Stomach smooth muscle (tissue), 2 donors: ENCODE measurements around the gene ANKS1A.

Experiments used
- H3K27ac ChIP-seq: one replicate; pipeline ENCODE4 v1.7.0; 2013; ENCODE audit warnings: mild to moderate bottlenecking, low read length, inconsistent platforms
- H3K27me3 ChIP-seq, 2 donors: one replicate each; pipeline ENCODE4 v1.7.0; 2013; ENCODE audit warnings: low read length in 2 of 2; ENCODE audit not compliant: insufficient read depth in 2 of 2, control insufficient read depth in 1 of 2
- H3K36me3 ChIP-seq, 2 donors: one replicate each; pipeline ENCODE4 v1.7.0; 2013; ENCODE audit warnings: low read length in 2 of 2; ENCODE audit not compliant: control insufficient read depth in 2 of 2, insufficient read depth in 2 of 2
- H3K4me1 ChIP-seq: one replicate; pipeline ENCODE4 v1.7.0; 2013; ENCODE audit warnings: low read length; ENCODE audit not compliant: control insufficient read depth, insufficient read depth
- H3K4me3 ChIP-seq, 2 donors: one replicate each; pipeline ENCODE4 v1.7.0; 2013; ENCODE audit warnings: low read length in 2 of 2
- H3K9ac ChIP-seq, 2 donors: one replicate each; pipeline ENCODE4 v1.7.0; 2013; ENCODE audit warnings: low read length in 2 of 2, mild to moderate bottlenecking in 1 of 2
- H3K9me3 ChIP-seq, 2 donors: one replicate each; pipeline ENCODE4 v1.7.0; 2013; ENCODE audit warnings: low read length in 2 of 2; ENCODE audit not compliant: control insufficient read depth in 2 of 2
- donor health status: healthy.
- donor health status: Pancreatic carcinoma.

The ANKS1A gene

DNA sequence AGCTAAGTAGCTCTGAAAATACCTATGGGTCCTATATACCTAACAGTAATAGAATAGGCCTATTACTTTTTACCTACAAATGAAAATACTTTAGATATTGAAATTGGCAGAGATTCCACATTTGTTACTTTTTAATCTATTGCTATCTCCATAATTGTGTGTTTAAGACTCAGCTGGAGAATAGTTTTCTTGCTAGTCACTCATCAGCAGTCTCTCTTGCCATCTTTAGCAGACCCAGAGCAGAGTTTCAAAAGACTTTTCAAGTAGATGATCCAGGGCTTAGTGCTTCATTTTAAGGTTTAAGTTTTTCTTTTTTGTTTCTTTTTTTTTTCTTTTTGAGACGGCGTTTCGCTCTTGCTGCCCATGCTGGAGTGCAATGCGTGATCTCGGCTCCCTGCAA, 12.9 kb downstream of the ANKS1A start:
- Histone ChIP-seq H3K9me3 (no peaks in the 10 kb centered on the region), H3K4me1 (no peaks in the 10 kb centered on the region), H3K9ac (no peak overlapping the region), H3K4me3 (no peak overlapping the region), H3K27me3 (no peaks in the 10 kb centered on the region), H3K27ac (no peak overlapping the region), H3K36me3 (no peaks in the 10 kb centered on the region)

DNA sequence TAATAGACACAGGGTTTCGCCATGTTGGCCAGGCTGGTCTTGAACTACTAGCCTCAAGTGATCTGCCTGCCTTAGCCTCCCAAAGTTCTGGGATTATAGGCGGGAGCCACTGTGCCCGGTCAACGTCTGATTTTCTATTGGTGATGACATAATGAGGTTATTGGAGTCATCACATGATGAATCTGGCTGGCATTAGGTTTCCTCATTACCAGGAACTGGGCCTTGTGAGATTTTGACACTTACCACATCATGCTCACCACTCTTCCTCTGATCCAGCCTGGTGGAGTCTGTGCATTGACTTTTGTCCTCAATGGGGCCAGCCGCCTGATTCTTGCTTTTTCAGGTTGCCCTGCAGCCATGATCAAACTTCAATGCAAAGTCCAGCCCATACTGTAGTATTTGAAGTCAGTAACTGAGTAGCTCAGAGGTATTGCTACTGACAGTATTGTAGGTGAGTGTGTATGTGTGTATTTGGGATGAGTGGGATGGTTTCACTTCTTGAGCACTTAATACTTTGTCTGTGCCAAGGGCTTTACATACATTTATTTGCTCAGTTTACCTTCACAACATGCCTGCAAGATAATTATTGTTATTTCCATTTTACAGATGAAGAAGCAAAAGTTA, 16.0 kb downstream of the ANKS1A start:
- no peaks in the 10 kb centered on the region for H3K4me1 ChIP-seq

DNA sequence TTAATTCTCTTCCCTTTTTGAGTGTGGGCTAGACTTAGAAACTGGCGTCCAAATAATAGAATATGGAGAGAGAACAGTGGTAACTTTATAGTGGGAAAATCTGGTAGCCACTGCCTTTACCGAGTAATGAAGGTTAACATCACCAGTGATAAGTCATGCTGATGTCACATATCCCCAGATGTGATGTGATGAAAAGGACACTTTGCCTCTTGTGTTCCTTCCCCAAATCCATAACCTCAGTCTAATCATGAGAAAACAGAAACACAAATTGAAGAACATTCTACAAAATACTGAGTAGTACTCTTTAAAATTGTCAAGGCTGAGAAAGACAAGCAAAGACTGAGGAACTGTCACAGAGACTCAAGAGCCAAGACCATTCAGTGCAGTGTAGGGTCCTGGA, 17.8 kb downstream of the ANKS1A start:
- H3K4me3 ChIP-seq, result no peak overlapping the region
- H3K9ac ChIP-seq, result no peak overlapping the region
- no peaks in the 10 kb centered on the region for H3K4me1 ChIP-seq
- H3K27ac ChIP-seq, result no peak overlapping the region
- no peaks in the 10 kb centered on the region for H3K27me3 ChIP-seq
- H3K9me3 ChIP-seq, result no peaks in the 10 kb centered on the region
- no peaks in the 10 kb centered on the region for H3K36me3 ChIP-seq

More for the DNA sequence above, 16.0 kb downstream of the ANKS1A start:
- Histone ChIP-seq H3K9ac (no peak overlapping the region), H3K4me3 (no peak overlapping the region), H3K27ac (no peak overlapping the region), H3K36me3 (no peaks in the 10 kb centered on the region), H3K27me3 (no peaks in the 10 kb centered on the region), H3K9me3 (no peaks in the 10 kb centered on the region)

DNA sequence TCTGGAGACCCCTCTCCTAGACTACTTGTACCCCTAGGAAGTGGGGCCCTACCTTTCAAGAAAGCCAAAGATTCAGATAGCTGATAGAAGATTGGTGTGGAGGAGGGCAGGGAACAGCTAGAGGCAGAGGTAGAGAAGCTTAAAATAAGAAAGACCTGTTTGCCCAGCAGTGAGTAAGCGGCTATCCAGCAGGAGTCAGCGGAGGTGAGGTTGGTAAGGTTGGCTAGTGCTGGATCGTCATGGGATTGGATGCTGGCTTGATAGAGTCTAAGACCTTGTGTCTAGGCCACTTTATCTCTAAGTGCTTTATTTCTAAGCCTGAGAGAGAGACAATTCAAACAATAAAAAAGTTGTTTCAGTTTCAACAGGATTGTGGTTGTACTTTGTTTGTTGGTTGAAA, 19.1 kb downstream of the ANKS1A start:
- H3K27ac ChIP-seq, result no peak overlapping the region
- H3K27me3 ChIP-seq, result no peaks in the 10 kb centered on the region
- H3K9ac ChIP-seq, result no peak overlapping the region
- H3K4me3 ChIP-seq, result no peak overlapping the region
- no peaks in the 10 kb centered on the region for H3K9me3 ChIP-seq
- H3K4me1 ChIP-seq, result no peaks in the 10 kb centered on the region
- H3K36me3 ChIP-seq, result no peaks in the 10 kb centered on the region

DNA sequence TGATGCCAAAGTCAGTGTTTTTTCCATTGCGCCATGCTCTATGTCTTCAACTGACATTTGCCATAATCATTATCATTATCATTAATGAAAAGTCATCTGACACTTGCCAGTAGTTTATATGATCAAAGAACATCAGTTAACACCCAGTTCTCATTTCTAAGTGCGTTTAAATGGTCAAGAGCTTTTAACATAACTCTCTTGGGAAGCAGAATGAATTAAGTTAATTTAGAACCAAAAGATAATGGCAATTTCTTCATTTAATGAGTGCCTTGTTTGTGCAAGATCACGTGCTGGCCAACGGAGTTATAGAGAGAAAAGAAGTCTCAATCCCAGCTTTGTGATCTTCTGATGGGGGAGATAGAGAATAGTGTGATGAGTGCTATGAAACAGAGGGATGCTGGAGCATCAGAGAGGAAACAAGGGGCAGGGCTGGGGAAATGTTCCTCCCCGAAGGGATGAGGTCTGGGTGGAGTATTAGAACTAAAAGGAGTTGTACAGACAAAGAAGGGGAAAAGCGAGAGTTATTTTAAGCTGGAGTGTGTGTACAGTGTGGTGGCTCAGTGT, 20.3 kb downstream of the ANKS1A start:
- Histone ChIP-seq H3K27me3 (no peaks in the 10 kb centered on the region), H3K9me3 (no peaks in the 10 kb centered on the region), H3K36me3 (no peaks in the 10 kb centered on the region), H3K27ac (no peak overlapping the region), H3K4me3 (no peak overlapping the region), H3K4me1 (no peaks in the 10 kb centered on the region), H3K9ac (no peak overlapping the region)

DNA sequence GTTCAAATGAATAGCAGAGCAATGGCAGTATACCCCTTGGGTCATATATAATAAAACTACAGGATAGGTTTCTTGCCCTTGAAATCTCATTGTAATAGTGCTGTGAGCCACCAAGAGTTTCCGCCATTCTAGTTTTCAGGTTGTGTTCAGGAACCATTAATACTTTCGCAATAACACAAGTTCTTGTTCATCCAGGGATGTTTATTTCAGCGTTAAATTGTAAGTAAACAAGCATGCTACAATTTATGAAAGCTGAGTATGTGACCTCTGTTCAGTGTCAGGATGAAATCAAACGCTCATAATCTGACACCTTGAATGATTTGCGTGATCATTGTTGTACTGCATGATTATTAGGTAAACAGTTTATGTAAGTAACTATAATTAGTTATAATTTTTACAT, 22.8 kb downstream of the ANKS1A start:
- no peak overlapping the region for H3K27ac ChIP-seq
- no peaks in the 10 kb centered on the region for H3K27me3 ChIP-seq
- H3K4me3 ChIP-seq, result no peak overlapping the region
- H3K4me1 ChIP-seq, result no peaks in the 10 kb centered on the region
- no peaks in the 10 kb centered on the region for H3K9me3 ChIP-seq
- no peaks in the 10 kb centered on the region for H3K36me3 ChIP-seq
- H3K9ac ChIP-seq, result no peak overlapping the region

DNA sequence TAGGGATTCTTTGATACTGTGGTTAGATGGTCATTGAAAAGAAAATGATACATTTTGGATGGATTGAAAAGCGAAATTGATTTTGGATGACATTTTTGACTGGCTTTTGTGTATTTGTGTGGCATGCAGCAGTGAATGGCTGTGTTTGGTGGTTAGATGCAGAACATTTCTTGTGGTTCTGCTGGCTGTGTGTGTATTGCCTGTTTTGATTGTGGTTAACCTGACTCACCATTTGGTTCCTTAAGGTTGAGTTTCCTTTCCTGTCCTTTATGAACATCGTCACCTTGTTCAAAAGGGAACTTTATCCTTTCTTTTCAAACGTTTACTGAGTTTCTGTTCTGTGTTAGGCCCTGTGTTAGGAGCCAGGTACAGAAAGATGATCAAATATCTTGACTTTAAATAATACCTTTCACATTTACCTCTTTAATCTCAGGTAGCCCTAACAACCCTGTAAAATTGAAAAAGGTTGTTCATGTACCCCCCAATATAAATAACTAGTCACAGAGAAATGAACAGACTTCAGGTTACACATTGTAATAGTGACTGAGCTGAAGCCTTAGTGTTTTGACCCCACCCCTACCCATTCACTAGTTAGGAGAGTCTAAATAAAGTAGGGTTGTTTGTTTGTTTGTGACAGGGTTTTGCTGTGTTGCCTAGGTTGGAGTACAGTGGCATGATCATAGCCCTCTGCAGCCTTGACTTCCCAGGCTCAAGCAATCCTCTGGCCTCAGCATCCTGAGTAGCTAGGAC, 23.8 kb downstream of the ANKS1A start:
- Histone ChIP-seq H3K27me3 (no peaks in the 10 kb centered on the region), H3K4me1 (peaks cover 3% of the 10 kb centered on the region), H3K36me3 (no peaks in the 10 kb centered on the region), H3K9ac (no peak overlapping the region), H3K27ac (no peak overlapping the region), H3K9me3 (no peaks in the 10 kb centered on the region), H3K4me3 (no peak overlapping the region)

DNA sequence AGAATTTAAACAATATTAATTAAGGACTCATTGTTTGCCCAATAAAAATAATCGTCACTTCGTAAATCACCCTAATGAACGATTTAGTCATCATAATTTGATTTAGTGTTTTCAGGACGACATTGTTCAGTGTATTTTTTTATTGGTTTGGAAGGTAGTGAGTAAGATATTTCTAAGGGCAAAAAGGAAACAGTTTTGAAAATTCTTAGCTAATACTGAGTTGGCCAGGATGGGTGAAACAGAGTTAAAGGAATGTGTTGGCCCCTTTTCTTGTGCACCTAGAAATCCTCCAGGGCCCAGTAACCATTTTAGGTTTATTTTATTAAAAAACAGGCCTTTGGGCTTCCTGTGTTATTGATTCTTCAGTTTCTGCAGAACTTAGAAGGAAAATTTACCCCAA, 25.3 kb downstream of the ANKS1A start:
- Histone ChIP-seq H3K27ac (no peak overlapping the region), H3K27me3 (no peaks in the 10 kb centered on the region), H3K9me3 (no peaks in the 10 kb centered on the region), H3K9ac (no peak overlapping the region), H3K36me3 (peaks cover 0 to 2% of the 10 kb centered on the region in 2 donors), H3K4me1 (peaks cover 5% of the 10 kb centered on the region), H3K4me3 (no peak overlapping the region)

DNA sequence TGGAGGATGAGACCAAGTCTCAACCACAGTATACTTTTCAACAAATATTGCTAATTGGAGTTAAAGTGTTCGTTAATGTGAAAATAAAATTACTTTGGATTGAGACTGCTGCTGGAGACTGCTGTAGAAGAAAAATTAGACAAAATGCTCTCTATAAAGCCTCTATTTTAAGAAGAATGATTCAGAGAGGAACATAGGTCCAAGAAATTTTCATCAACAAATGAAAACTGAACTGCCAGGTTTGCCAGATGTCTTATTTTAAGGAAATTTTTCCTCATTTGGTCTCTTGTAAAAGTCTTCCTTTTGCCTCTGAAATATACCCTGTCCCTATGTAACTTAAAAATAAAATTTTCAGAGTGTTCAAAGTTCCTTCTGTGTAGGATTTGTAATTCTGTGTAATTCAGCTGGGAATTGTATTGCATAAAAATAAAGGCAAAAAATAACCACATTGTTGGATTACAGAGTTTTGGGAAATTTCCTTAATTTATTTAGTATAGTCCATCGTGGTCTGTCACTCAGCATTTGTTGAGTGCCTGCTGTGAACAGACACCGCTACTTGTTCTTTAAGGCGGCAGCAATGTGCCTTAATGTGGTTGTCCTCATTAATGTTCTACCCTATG, 27.4 kb downstream of the ANKS1A start:
- Histone ChIP-seq H3K27ac (no peak overlapping the region), H3K4me1 (peaks cover 5% of the 10 kb centered on the region), H3K27me3 (no peaks in the 10 kb centered on the region), H3K9me3 (no peaks in the 10 kb centered on the region), H3K9ac (no peak overlapping the region), H3K4me3 (no peak overlapping the region), H3K36me3 (peaks cover 0 to 2% of the 10 kb centered on the region in 2 donors)

DNA sequence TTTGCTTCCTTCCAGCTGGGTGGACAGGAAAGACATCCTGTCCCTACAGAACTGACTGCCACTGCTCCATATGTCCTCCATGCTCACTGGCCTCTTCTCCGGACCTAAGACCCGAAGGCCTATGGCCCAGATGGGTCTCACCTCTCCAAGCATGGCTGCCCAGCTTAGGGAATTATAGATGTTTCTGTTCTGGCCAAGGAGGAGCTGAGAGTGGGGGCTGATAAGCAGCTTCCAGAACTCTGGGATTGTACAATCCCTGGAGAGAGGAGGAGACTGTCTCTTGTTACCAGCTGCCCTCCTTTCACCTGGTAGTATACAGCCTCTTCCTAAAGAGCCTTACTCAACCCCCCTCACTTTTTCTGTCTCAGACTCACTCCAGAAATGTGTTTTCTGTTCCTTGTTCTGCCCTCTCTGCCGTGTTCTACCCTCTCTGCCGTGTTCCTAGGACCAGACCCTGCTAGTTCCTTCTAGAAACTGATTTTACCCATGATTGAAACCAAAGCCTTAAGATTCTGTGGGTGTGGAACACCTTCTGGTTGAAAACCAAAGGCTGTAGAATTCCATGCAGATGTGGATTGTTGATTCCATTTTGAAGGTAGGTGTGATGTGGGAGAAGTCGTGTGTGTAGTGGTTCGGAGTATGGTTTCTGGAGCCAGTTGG, 28.7 kb downstream of the ANKS1A start:
- peaks cover 0 to 2% of the 10 kb centered on the region in 2 donors for H3K36me3 ChIP-seq
- H3K4me3 ChIP-seq, result no peak overlapping the region
- no peak overlapping the region for H3K27ac ChIP-seq
- no peaks in the 10 kb centered on the region for H3K9me3 ChIP-seq
- H3K9ac ChIP-seq, result no peak overlapping the region
- H3K4me1 ChIP-seq, result peaks cover 5% of the 10 kb centered on the region
- no peaks in the 10 kb centered on the region for H3K27me3 ChIP-seq
